ENCODE data around the gene PIGB.

PIGB gene

GRCh38 chr15:55322467-55322866 is 3.4 kb downstream of the PIGB start:
- H3K4me3 ChIP-seq (ENCODE audit: low read length): no peak overlapping the region
- no peaks in the 10 kb centered on the region for H3K9me3 ChIP-seq (ENCODE audit: control insufficient read depth, low read length)
- peaks cover 13% of the 10 kb centered on the region for H3K4me1 ChIP-seq (ENCODE audit: control insufficient read depth, insufficient read depth, low read length)
- no peaks in the 10 kb centered on the region for H3K36me3 ChIP-seq (ENCODE audit: control insufficient read depth, insufficient read depth, low read length)
- no peaks in the 10 kb centered on the region for H3K27me3 ChIP-seq (ENCODE audit: control insufficient read depth, insufficient read depth, low read length)
- no peak overlapping the region for H3K9ac ChIP-seq (ENCODE audit: low read length)

DNA sequence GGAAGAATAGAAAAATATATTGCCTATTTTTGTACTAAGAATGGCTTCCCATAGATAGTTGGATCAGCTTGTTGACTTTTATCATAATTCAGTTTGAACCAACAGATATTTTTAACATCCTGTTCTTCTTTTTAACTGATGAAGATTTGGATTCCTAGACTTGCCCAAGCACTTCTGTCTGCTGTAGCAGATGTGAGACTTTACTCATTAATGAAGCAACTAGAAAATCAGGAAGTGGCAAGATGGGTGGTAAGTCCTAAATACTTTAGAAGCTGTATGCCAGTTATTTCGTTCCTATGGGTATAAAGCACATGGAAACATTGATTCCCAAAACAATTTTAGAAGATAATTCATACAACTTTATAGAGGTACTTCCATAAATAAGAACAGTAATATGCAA is 8.4 kb downstream of the PIGB start:
- Histone ChIP-seq H3K9me3 (ENCODE audit: control insufficient read depth, low read length) (no peaks in the 10 kb centered on the region), H3K27me3 (ENCODE audit: control insufficient read depth, insufficient read depth, low read length) (no peaks in the 10 kb centered on the region), H3K9ac (ENCODE audit: low read length) (no peak overlapping the region), H3K36me3 (ENCODE audit: control insufficient read depth, insufficient read depth, low read length) (no peaks in the 10 kb centered on the region), H3K4me3 (ENCODE audit: low read length) (no peak overlapping the region), H3K4me1 (ENCODE audit: control insufficient read depth, insufficient read depth, low read length) (no peaks in the 10 kb centered on the region)

DNA sequence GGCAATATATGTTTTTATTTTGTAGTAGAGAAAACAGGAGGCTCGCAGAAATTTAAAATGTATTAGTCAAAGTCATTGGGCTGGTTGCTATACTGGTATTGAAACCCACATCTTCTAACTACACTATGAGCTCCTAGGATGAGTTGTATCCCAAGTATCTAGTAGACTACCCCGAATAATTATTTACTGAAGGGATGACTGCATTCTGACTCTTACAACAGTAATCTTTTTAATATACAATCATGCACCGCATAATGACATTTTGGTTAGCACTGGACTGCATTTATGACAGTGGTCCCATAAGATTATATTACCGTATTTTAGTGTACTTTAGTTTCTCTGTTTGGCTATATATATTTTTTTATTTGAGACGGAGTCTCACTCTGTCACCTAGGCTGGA is 15.3 kb downstream of the PIGB start:
- H3K4me1 ChIP-seq (ENCODE audit: control insufficient read depth, insufficient read depth, low read length): no peaks in the 10 kb centered on the region
- H3K4me3 ChIP-seq (ENCODE audit: low read length): no peak overlapping the region
- H3K36me3 ChIP-seq (ENCODE audit: control insufficient read depth, insufficient read depth, low read length): no peaks in the 10 kb centered on the region
- H3K9ac ChIP-seq (ENCODE audit: low read length): no peak overlapping the region
- H3K27me3 ChIP-seq (ENCODE audit: control insufficient read depth, insufficient read depth, low read length): no peaks in the 10 kb centered on the region
- H3K9me3 ChIP-seq (ENCODE audit: control insufficient read depth, low read length): no peaks in the 10 kb centered on the region

DNA sequence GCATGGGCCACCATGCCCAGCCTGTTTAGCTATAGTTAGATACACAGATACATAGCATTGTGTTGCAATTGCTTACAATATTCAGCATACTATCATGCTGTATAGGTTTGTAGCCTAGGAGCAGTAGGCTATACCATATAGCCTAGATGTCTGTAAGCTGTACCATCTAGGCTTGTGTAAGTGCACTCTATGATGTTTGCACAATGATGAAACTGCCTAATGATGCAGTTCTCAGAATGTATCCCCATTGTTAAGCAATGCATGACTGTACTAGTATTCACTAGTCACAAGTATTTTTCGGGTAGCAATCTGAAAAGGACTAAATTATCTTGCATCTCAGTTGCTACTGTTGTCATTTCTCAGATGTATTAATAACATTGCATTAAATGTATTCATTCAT is 16.0 kb downstream of the PIGB start:
- H3K36me3 ChIP-seq (ENCODE audit: control insufficient read depth, insufficient read depth, low read length): no peaks in the 10 kb centered on the region
- no peaks in the 10 kb centered on the region for H3K27me3 ChIP-seq (ENCODE audit: control insufficient read depth, insufficient read depth, low read length)
- H3K4me1 ChIP-seq (ENCODE audit: control insufficient read depth, insufficient read depth, low read length): no peaks in the 10 kb centered on the region
- no peak overlapping the region for H3K4me3 ChIP-seq (ENCODE audit: low read length)
- no peak overlapping the region for H3K9ac ChIP-seq (ENCODE audit: low read length)
- no peaks in the 10 kb centered on the region for H3K9me3 ChIP-seq (ENCODE audit: control insufficient read depth, low read length)

DNA sequence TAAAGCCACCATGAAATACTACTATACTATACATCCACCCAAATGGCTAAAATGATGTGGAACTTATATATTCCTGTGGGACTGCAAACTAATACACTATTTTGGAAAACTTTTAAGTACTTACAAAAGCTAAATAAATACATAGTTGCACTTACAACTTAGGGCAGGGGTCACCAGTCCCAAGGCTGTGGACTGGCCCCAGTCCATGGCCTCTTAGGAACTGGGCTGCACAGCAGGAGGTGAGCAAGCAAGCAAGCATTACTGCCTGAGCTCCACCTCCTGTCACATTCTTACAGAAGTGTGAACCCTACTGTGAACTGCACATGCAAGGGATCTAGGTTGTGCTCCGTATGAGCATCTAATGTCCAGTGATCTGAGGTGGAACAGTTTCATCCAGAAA is 18.1 kb downstream of the PIGB start:
- no peaks in the 10 kb centered on the region for H3K9me3 ChIP-seq (ENCODE audit: control insufficient read depth, low read length)
- H3K4me1 ChIP-seq (ENCODE audit: control insufficient read depth, insufficient read depth, low read length): no peaks in the 10 kb centered on the region
- H3K4me3 ChIP-seq (ENCODE audit: low read length): no peak overlapping the region
- H3K9ac ChIP-seq (ENCODE audit: low read length): no peak overlapping the region
- H3K36me3 ChIP-seq (ENCODE audit: control insufficient read depth, insufficient read depth, low read length): no peaks in the 10 kb centered on the region
- no peaks in the 10 kb centered on the region for H3K27me3 ChIP-seq (ENCODE audit: control insufficient read depth, insufficient read depth, low read length)

DNA sequence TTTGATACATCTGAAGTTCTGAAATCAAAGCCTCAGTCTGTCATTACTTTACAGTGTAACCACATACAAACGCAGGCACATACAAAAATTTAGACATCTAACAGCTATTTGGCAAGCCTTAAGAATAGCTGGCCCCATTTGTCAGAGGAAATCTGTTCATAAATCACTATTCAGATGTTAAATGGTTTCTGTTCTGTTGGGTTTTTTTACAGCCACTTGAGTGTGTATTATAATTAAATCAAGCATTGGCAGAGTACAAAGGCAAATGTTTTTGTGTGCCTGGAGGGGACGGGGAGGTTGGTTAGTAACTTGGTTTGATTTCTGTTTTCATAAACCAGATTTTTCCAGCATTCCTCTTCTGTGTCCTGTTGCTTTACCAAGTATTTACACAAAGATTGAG is 24.1 kb downstream of the PIGB start:
- no peaks in the 10 kb centered on the region for H3K9me3 ChIP-seq (ENCODE audit: control insufficient read depth, low read length)
- H3K36me3 ChIP-seq (ENCODE audit: control insufficient read depth, insufficient read depth, low read length): no peaks in the 10 kb centered on the region
- H3K4me1 ChIP-seq (ENCODE audit: control insufficient read depth, insufficient read depth, low read length): no peaks in the 10 kb centered on the region
- H3K9ac ChIP-seq (ENCODE audit: low read length): no peak overlapping the region
- H3K27me3 ChIP-seq (ENCODE audit: control insufficient read depth, insufficient read depth, low read length): no peaks in the 10 kb centered on the region
- H3K4me3 ChIP-seq (ENCODE audit: low read length): no peak overlapping the region

DNA sequence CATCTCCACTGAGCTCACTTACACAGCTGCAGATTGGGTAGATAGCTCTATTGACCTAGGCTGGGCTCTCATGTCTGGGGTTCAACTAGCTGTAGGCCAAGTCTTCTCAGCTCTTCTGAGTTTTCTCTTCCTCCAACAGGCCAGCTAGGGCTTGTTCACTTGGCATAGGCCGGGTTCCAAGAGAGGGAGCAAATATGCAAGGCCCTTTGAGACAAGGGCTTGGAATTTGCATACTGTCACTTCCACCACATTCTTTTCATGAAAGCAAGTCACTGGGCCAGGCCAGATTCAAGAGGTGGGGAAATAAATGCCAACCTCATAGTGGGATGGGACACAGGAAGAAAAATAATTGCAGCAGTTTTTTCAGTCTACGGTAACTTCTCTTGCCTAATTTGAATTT is 25.2 kb downstream of the PIGB start:
- Histone ChIP-seq H3K4me3 (ENCODE audit: low read length) (no peak overlapping the region), H3K9ac (ENCODE audit: low read length) (no peak overlapping the region), H3K4me1 (ENCODE audit: control insufficient read depth, insufficient read depth, low read length) (no peaks in the 10 kb centered on the region), H3K9me3 (ENCODE audit: control insufficient read depth, low read length) (no peaks in the 10 kb centered on the region), H3K27me3 (ENCODE audit: control insufficient read depth, insufficient read depth, low read length) (no peaks in the 10 kb centered on the region), H3K36me3 (ENCODE audit: control insufficient read depth, insufficient read depth, low read length) (no peaks in the 10 kb centered on the region)

GRCh38 chr15:55348281-55348778 is 29.3 kb downstream of the PIGB start:
- Histone ChIP-seq H3K27me3 (ENCODE audit: control insufficient read depth, insufficient read depth, low read length) (no peaks in the 10 kb centered on the region), H3K9ac (ENCODE audit: low read length) (no peak overlapping the region), H3K4me3 (ENCODE audit: low read length) (no peak overlapping the region), H3K36me3 (ENCODE audit: control insufficient read depth, insufficient read depth, low read length) (no peaks in the 10 kb centered on the region), H3K4me1 (ENCODE audit: control insufficient read depth, insufficient read depth, low read length) (no peaks in the 10 kb centered on the region), H3K9me3 (ENCODE audit: control insufficient read depth, low read length) (no peaks in the 10 kb centered on the region)

DNA sequence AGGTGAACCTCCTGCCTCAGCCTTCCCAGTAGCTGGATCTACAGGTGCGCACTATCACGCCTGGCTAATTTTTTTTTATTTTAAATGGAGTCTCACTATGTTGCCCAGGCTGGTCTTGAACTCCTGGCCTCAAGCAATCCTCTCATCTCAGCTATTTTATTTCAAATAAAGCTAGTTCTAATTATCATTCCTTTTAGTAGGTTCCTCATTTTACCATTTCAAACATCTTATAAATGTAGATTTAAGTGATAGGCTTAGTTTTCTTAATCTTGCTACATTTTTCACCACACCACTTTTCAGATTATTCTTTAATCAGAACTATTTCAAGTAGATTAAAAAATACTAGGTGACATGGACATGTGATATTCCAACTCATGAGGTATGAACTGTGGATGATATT is 30.3 kb downstream of the PIGB start:
- H3K9me3 ChIP-seq (ENCODE audit: control insufficient read depth, low read length): no peaks in the 10 kb centered on the region
- no peak overlapping the region for H3K9ac ChIP-seq (ENCODE audit: low read length)
- H3K27me3 ChIP-seq (ENCODE audit: control insufficient read depth, insufficient read depth, low read length): no peaks in the 10 kb centered on the region
- no peaks in the 10 kb centered on the region for H3K36me3 ChIP-seq (ENCODE audit: control insufficient read depth, insufficient read depth, low read length)
- H3K4me1 ChIP-seq (ENCODE audit: control insufficient read depth, insufficient read depth, low read length): no peaks in the 10 kb centered on the region
- no peak overlapping the region for H3K4me3 ChIP-seq (ENCODE audit: low read length)

DNA sequence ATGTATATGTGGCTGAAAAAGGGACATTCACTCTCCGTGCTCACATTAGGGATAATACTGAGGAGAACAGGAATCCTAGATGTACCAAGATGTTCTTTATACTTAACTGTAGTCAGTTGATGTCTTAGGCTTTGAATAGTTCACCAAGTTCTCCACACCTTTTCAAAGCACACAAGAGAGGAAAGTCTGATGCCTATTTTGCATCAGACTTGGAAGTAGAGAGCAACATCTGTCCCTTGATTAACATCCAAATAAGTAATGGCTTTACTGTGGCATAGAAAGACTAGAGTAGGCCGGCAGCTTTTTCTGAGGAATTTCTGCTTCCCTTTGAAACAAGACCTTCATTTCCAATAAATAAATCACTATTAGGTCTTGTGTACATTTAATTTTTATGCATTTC is 34.0 kb downstream of the PIGB start:
- H3K4me1 ChIP-seq (ENCODE audit: control insufficient read depth, insufficient read depth, low read length): no peaks in the 10 kb centered on the region
- no peaks in the 10 kb centered on the region for H3K9me3 ChIP-seq (ENCODE audit: control insufficient read depth, low read length)
- H3K9ac ChIP-seq (ENCODE audit: low read length): no peak overlapping the region
- no peaks in the 10 kb centered on the region for H3K36me3 ChIP-seq (ENCODE audit: control insufficient read depth, insufficient read depth, low read length)
- no peaks in the 10 kb centered on the region for H3K27me3 ChIP-seq (ENCODE audit: control insufficient read depth, insufficient read depth, low read length)
- no peak overlapping the region for H3K4me3 ChIP-seq (ENCODE audit: low read length)

GRCh38 chr15:55356985-55357585 is 38.1 kb downstream of the PIGB start:
- Histone ChIP-seq H3K4me3 (ENCODE audit: low read length) (no peak overlapping the region), H3K27me3 (ENCODE audit: control insufficient read depth, insufficient read depth, low read length) (no peaks in the 10 kb centered on the region), H3K4me1 (ENCODE audit: control insufficient read depth, insufficient read depth, low read length) (no peaks in the 10 kb centered on the region), H3K9me3 (ENCODE audit: control insufficient read depth, low read length) (no peaks in the 10 kb centered on the region), H3K9ac (ENCODE audit: low read length) (no peak overlapping the region), H3K36me3 (ENCODE audit: control insufficient read depth, insufficient read depth, low read length) (no peaks in the 10 kb centered on the region)

DNA sequence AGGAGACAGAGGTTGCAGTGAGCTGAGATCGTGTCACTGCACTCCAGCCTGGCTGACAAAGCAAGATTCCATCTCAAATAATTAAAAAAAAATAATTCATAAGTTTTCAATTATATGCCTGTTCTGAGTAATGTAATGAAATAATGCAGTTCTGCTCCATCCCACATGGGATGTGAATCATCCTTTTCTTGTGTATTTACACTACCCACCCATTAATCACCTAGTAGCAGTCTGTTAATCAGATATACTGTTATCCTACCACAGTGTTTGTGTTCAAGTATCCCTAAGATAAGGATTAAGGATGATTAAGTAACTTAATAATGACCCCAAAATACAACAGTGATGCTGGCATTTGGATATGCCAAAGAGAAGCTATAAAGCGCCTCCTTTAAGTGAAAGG is 38.8 kb downstream of the PIGB start:
- H3K9me3 ChIP-seq (ENCODE audit: control insufficient read depth, low read length): no peaks in the 10 kb centered on the region
- no peaks in the 10 kb centered on the region for H3K4me1 ChIP-seq (ENCODE audit: control insufficient read depth, insufficient read depth, low read length)
- H3K27me3 ChIP-seq (ENCODE audit: control insufficient read depth, insufficient read depth, low read length): no peaks in the 10 kb centered on the region
- no peak overlapping the region for H3K9ac ChIP-seq (ENCODE audit: low read length)
- H3K36me3 ChIP-seq (ENCODE audit: control insufficient read depth, insufficient read depth, low read length): no peaks in the 10 kb centered on the region
- H3K4me3 ChIP-seq (ENCODE audit: low read length): no peak overlapping the region

GRCh38 chr15:55358471-55358870 is 39.4 kb downstream of the PIGB start:
- no peaks in the 10 kb centered on the region for H3K9me3 ChIP-seq (ENCODE audit: control insufficient read depth, low read length)
- no peak overlapping the region for H3K4me3 ChIP-seq (ENCODE audit: low read length)
- H3K27me3 ChIP-seq (ENCODE audit: control insufficient read depth, insufficient read depth, low read length): no peaks in the 10 kb centered on the region
- H3K36me3 ChIP-seq (ENCODE audit: control insufficient read depth, insufficient read depth, low read length): no peaks in the 10 kb centered on the region
- no peaks in the 10 kb centered on the region for H3K4me1 ChIP-seq (ENCODE audit: control insufficient read depth, insufficient read depth, low read length)
- H3K9ac ChIP-seq (ENCODE audit: low read length): no peak overlapping the region
